GM13977 (cell line): ENCODE results near the gene SPSB3.

ENCODE experiments used
- DNase-seq: peaks from one replicate; pipeline ENCODE4 v3.0.0; 2012; ENCODE audit warnings: low spot score
- CTCF ChIP-seq: IDR thresholded peaks from 2 replicates; pipeline ENCODE4 v1.5.1; 2012; ENCODE audit warnings: mild to moderate bottlenecking, control low read depth; ENCODE audit not compliant: insufficient read depth; ENCODE audit errors: extremely low read depth, missing control alignments
- in situ Hi-C: fragments of 300-500 bp; cut with MboI; formaldehyde crosslinking; loops from one replicate; pipeline ENCODE4 v1.12.0; 2022; ENCODE audit warnings: low sequenced_read_pairs, low pct_unique_long_range_greater_than_20kb, mixed read lengths, inconsistent platforms; ENCODE audit not compliant: unreplicated experiment

The SPSB3 gene

GRCh38 chr16:1731073-1731472 lies 51.3 kb downstream of the SPSB3 start:
- in situ Hi-C loops = no loop called here
- no peak for TF ChIP-seq CTCF
- DNase-seq = no peak

DNA sequence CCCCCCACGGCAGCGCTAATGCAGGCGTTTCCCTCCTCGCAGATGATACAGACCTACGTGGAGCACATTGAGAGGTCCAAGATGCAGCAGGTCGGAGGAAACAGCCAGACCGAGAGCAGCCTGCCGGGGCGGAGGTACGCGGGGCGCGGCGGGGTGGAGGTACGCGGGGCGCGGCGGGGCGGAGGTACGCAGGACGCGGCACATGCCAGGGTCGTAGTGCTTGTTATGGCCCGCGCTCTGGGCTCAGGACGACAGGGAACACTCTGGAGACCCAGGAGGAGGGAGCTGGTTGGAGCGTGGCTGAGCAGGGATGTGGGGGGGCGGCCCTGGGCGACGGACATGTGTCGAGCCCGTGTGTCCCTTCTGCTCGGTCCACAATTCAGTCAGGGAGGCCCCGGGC lies 52.9 kb downstream of the SPSB3 start:
- no peak for TF ChIP-seq CTCF
- in situ Hi-C loops = no loop called here
- DNase-seq = no peak

GRCh38 chr16:1729026-1729425 lies 53.3 kb downstream of the SPSB3 start:
- no peak for TF ChIP-seq CTCF
- in situ Hi-C loops = no loop called here
- no peak for DNase-seq

GRCh38 chr16:1727651-1728624 lies 54.4 kb downstream of the SPSB3 start:
- no peak for DNase-seq
- in situ Hi-C loops = no loop called here
- TF ChIP-seq CTCF = no peak
